HepG2 (cell line): ENCODE data around the gene OR6N1. TPM values are rescaled to one million over a fixed set of nuclear protein-coding genes. Genes with fewer than 3 reads are reported as not detected.

Source experiments
- ATAC-seq: fragments of 200-7000 bp; cut with Tn5 transposase; 3 replicates; pipeline ENCODE4 v1.9.1; 2020; ENCODE audit warnings: mild to moderate bottlenecking, moderate library complexity
- BruUV-seq: library from RNA; stranded (reverse); fragments of 400-500 nt; replicated peaks from 2 replicates; lab custom pipeline; 2021; lab: Mats Ljungman, UMichigan
- CTCF ChIA-PET: fragments of 300-600 bp; formaldehyde crosslinking; extraction: SDS; loops from one replicate; lab custom pipeline; 2021; ENCODE audit warnings: low total read pairs, inconsistent platforms, low intra/inter-chr PET ratio; lab: Yijun Ruan, JAX
- POLR2A ChIA-PET: fragments of 350-600 bp; sonication (Branson Sonifier 250); formaldehyde crosslinking; loops from one replicate; lab custom pipeline; 2020; ENCODE audit warnings: antibody characterized with exemption, inconsistent platforms; lab: Yijun Ruan, JAX
- DNase-seq: peaks from one replicate; pipeline ENCODE4 v3.0.0-alpha.2; 2015; ENCODE audit warnings: low spot score
- FAIRE-seq: peaks from 3 replicates; lab custom pipeline; 2011; peaks lifted over from hg19 to GRCh38; lab: Jason Lieb, UNC
- H2AFZ ChIP-seq: one replicate; pipeline ENCODE4 v1.6.1; 2011; ENCODE audit warnings: low read length, inconsistent platforms
- H3K27ac ChIP-seq: fragments of 300-600 bp; 3 replicates; pipeline ENCODE4 v1.8.0; 2011; ENCODE audit warnings: mixed run types, mild to moderate bottlenecking, mixed read lengths, low read length, inconsistent platforms; ENCODE audit not compliant: insufficient read depth; ENCODE audit errors: extremely low read length
- H3K27me3 ChIP-seq, 2 experiments: fragments of 200-600 bp in 1 of 2; 2 replicates in 1 of 2; 3 replicates in 1 of 2; pipeline versions ENCODE4 v1.6.0 to v1.8.0; 2011; ENCODE audit warnings: low read length in 2 of 2, mild to moderate bottlenecking in 2 of 2, moderate library complexity in 2 of 2, inconsistent platforms in 1 of 2; ENCODE audit not compliant: insufficient read depth in 2 of 2, control insufficient read depth in 1 of 2
- H3K36me3 ChIP-seq, 2 experiments: fragments of 200-600 bp in 1 of 2; replicated peaks in 1 of 2; 2 replicates in 1 of 2; 3 replicates in 1 of 2; pipeline versions ENCODE4 v1.5.1 to v1.8.0; 2011; ENCODE audit warnings: low read length in 2 of 2, inconsistent platforms in 1 of 2; ENCODE audit not compliant: insufficient read depth in 2 of 2, control insufficient read depth in 1 of 2
- H3K4me1 ChIP-seq: 2 replicates; pipeline ENCODE4 v1.5.1; 2012; ENCODE audit warnings: low read length, inconsistent platforms; ENCODE audit not compliant: insufficient read depth
- H3K4me2 ChIP-seq: 2 replicates; pipeline ENCODE4 v1.6.0; 2011; ENCODE audit warnings: low read depth, low read length, inconsistent platforms
- H3K4me3 ChIP-seq, 3 experiments: fragments of 200-600 bp in 1 of 3; sonication (generic), shearing (Covaris generic) in 1 of 3; replicated peaks in 1 of 3; 2 replicates each; pipeline ENCODE4 v1.5.1; 2011 to 2016; ENCODE audit warnings: low read length in 3 of 3, inconsistent platforms in 2 of 3, low read depth in 2 of 3, mild to moderate bottlenecking in 2 of 3, control low read depth in 1 of 3, mixed read lengths in 1 of 3; ENCODE audit not compliant: insufficient read depth in 1 of 3
- H3K79me2 ChIP-seq: one replicate; pipeline ENCODE4 v1.6.1; 2011; ENCODE audit warnings: low read length, inconsistent platforms; ENCODE audit not compliant: insufficient read depth
- H3K9ac ChIP-seq: 2 replicates; pipeline ENCODE4 v1.6.0; 2011; ENCODE audit warnings: mild to moderate bottlenecking, low read depth, low read length, inconsistent platforms; ENCODE audit not compliant: insufficient read depth
- H3K9me3 ChIP-seq: 2 replicates; pipeline ENCODE4 v1.5.1; 2012; ENCODE audit warnings: mild to moderate bottlenecking, low read length
- H4K20me1 ChIP-seq: 2 replicates; pipeline ENCODE4 v1.6.0; 2011; ENCODE audit warnings: inconsistent platforms, mild to moderate bottlenecking, low read length, moderate library complexity; ENCODE audit not compliant: insufficient read depth
- GTF2F1 ChIP-seq: fragments of 150-350 bp; IDR thresholded peaks from 2 replicates; pipeline ENCODE4 v1.6.1; 2014; ENCODE audit warnings: low read length
- whole genome bisulfite sequencing: methylation state at CpG from one replicate; pipeline ENCODE4 v1.1.6; 2017; ENCODE audit warnings: low lambda C conversion rate; 5-methylcytosine and 5-hydroxymethylcytosine counted together
- in situ Hi-C: cut with HindIII; loops from 2 replicates; pipeline ENCODE4 v1.10.0; 2017; ENCODE audit warnings: low pct_unique_long_range_greater_than_20kb; ENCODE audit not compliant: extremely low pct_ligation_motif_present
- intact Hi-C: fragments of 100-400 bp; cut with micrococcal nuclease; formaldehyde crosslinking; loops from one replicate; pipeline ENCODE4 v1.10.0; 2022; ENCODE audit not compliant: unreplicated experiment
- polyA plus RNA-seq, 8 experiments: library from polyadenylated mRNA; depleted of rRNA in 3 of 8; stranded (reverse) in 7 of 8; unstranded in 1 of 8; fragments of >200 nt; fragmentation: Illumina TruSeq in 4 of 8; extraction: Trizol in 4 of 8; gene quantifications; 2 replicates each; pipeline versions ENCODE4 v1.2.1 to v1.2.3, GENCODE V29; 2011 to 2016; ENCODE audit warnings: low read depth in 4 of 8, missing spikeins in 1 of 8, mixed read lengths in 1 of 8; ENCODE audit not compliant: insufficient read depth in 1 of 8
- total RNA-seq, 5 experiments: library from RNA; depleted of rRNA; stranded (reverse); fragments of >200 nt; fragmentation: Illumina TruSeq; extraction: Trizol; gene quantifications; 2 replicates each; pipeline ENCODE4 v1.2.3, GENCODE V29; 2016; ENCODE audit warnings: low read depth in 1 of 5
- TF ChIP-seq, protein P1 (sequence below): sonication (generic); formaldehyde crosslinking; IDR thresholded peaks from one replicate; pipeline ENCODE4 v1.5.1; 2020; ENCODE audit warnings: mild to moderate bottlenecking, missing genetic modification reagents; ENCODE audit errors: not compliant biosample characterization
- TF ChIP-seq, protein P2 (sequence below), 2 experiments: sonication (generic) in 1 of 2; formaldehyde crosslinking in 1 of 2; IDR thresholded peaks; 2 replicates each; pipeline versions ENCODE4 v1.6.1 to v1.9.0; 2014 to 2022; ENCODE audit warnings: antibody characterized with exemption in 1 of 2, borderline replicate concordance in 1 of 2, inconsistent platforms in 1 of 2, low read depth in 1 of 2, missing genetic modification reagents in 1 of 2

OR6N1 gene
- total and polyA plus RNA-seq, 2 of the 13 experiments (the other 11 are each of a cell fraction or from before 2014, with no cell fraction given), result not detected

DNA sequence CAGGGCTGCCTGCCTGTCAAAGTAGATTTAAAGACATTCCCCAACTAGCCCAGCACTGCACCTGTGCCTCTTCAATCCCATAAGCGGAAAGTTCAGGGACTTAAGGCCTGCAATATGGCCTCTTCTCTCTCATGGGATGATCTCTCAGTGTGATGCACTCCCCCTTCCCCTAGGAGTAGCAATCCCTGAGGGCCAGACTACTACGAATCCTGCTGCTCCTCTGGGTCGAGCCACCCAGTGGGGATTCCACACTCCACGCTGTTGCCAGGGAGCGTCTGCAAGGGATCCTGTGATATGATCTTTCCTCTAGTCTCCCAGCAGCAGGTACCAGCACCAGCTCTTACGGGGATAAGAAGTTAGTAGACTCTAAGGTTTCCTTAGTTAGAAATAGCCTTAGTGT lies 22.3 kb upstream of the OR6N1 start:
- BruUV-seq, result no TSS peak
- Histone ChIP-seq H3K36me3 (no peaks in the 10 kb centered on the region), H3K27ac (no peak overlapping the region), H3K4me2 (no peak overlapping the region), H3K9ac (no peak overlapping the region), H3K9me3 (peaks cover 28% of the 10 kb centered on the region), H3K4me1 (no peaks in the 10 kb centered on the region), H3K4me3 (no peak overlapping the region), H4K20me1 (no peaks in the 10 kb centered on the region), H3K79me2 (no peaks in the 10 kb centered on the region), H2AFZ (no peak overlapping the region), H3K27me3 (no peaks in the 10 kb centered on the region)
- intact Hi-C loops, result no loop called here
- DNase-seq, result no peak
- 0% methylated on average over 3 of the region's 6 CpGs for WGBS
- no peak for ATAC-seq
- POLR2A ChIA-PET, result no interaction called here
- CTCF ChIA-PET, result no interaction called here
- FAIRE-seq, result no peak
- in situ Hi-C loops, result no loop called here
- TF ChIP-seq GTF2F1, result no peak

DNA sequence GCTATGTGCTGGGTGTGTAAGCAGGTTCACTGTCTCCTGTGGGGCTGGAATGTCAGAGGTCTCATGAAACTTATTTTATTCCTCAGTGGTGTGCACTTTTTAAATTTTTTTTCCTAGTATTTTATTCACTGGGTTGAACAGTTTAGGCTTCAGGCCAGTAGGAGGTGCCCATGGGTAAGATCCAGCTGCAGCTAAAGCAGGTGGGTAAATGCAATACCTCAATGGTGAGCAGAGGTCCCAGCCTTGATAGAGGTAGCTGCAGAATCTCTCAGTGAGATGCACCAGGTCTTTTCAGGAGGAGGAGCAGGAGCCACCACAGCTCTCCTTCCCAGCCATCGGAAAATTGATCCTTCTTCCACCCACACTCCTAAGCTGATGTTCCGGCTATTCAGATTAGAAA lies 21.6 kb upstream of the OR6N1 start:
- Histone ChIP-seq H3K36me3 (no peaks in the 10 kb centered on the region), H3K27me3 (no peaks in the 10 kb centered on the region), H3K4me1 (no peaks in the 10 kb centered on the region), H3K4me2 (no peak overlapping the region), H3K79me2 (no peaks in the 10 kb centered on the region), H3K9me3 (peaks cover 33% of the 10 kb centered on the region), H3K9ac (no peak overlapping the region), H4K20me1 (no peaks in the 10 kb centered on the region), H3K27ac (no peak overlapping the region), H2AFZ (no peak overlapping the region), H3K4me3 (no peak overlapping the region)
- ATAC-seq, result no peak
- no TSS peak for BruUV-seq
- no peak for DNase-seq
- ChIA-PET POLR2A (no interaction called here), CTCF (no interaction called here)
- intact Hi-C loops (no loop called here), in situ Hi-C loops (no loop called here)
- WGBS, result 38% methylated on average over 2 of the region's 2 CpGs
- no peak for FAIRE-seq
- TF ChIP-seq, protein P1, sequence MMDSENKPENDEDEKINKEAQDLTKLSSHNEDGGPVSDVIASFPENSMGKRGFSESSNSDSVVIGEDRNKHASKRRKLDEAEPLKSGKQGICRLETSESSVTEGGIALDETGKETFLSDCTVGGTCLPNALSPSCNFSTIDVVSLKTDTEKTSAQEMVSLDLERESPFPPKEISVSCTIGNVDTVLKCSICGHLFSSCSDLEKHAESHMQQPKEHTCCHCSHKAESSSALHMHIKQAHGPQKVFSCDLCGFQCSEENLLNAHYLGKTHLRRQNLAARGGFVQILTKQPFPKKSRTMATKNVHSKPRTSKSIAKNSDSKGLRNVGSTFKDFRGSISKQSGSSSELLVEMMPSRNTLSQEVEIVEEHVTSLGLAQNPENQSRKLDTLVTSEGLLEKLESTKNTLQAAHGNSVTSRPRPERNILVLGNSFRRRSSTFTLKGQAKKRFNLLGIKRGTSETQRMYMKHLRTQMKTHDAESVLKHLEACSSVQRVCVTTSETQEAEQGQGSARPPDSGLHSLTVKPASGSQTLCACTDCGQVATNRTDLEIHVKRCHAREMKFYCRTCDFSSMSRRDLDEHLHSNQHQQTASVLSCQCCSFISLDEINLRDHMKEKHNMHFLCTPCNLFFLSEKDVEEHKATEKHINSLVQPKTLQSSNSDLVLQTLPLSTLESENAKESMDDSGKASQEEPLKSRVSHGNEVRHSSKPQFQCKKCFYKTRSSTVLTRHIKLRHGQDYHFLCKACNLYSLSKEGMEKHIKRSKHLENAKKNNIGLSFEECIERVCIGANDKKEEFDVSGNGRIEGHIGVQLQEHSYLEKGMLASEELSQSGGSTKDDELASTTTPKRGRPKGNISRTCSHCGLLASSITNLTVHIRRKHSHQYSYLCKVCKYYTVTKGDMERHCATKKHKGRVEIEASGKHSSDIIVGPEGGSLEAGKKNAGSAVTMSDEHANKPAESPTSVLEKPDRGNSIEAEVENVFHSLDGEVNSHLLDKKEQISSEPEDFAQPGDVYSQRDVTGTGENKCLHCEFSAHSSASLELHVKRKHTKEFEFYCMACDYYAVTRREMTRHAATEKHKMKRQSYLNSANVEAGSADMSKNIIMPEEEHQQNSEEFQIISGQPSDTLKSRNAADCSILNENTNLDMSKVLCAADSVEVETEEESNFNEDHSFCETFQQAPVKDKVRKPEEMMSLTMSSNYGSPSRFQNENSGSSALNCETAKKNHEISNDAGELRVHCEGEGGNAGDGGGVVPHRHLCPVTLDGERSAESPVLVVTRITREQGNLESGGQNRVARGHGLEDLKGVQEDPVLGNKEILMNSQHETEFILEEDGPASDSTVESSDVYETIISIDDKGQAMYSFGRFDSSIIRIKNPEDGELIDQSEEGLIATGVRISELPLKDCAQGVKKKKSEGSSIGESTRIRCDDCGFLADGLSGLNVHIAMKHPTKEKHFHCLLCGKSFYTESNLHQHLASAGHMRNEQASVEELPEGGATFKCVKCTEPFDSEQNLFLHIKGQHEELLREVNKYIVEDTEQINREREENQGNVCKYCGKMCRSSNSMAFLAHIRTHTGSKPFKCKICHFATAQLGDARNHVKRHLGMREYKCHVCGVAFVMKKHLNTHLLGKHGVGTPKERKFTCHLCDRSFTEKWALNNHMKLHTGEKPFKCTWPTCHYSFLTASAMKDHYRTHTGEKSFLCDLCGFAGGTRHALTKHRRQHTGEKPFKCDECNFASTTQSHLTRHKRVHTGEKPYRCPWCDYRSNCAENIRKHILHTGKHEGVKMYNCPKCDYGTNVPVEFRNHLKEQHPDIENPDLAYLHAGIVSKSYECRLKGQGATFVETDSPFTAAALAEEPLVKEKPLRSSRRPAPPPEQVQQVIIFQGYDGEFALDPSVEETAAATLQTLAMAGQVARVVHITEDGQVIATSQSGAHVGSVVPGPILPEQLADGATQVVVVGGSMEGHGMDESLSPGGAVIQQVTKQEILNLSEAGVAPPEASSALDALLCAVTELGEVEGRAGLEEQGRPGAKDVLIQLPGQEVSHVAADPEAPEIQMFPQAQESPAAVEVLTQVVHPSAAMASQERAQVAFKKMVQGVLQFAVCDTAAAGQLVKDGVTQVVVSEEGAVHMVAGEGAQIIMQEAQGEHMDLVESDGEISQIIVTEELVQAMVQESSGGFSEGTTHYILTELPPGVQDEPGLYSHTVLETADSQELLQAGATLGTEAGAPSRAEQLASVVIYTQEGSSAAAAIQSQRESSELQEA (CRISPR knock-in tag), result no peak
- TF ChIP-seq, protein P2, sequence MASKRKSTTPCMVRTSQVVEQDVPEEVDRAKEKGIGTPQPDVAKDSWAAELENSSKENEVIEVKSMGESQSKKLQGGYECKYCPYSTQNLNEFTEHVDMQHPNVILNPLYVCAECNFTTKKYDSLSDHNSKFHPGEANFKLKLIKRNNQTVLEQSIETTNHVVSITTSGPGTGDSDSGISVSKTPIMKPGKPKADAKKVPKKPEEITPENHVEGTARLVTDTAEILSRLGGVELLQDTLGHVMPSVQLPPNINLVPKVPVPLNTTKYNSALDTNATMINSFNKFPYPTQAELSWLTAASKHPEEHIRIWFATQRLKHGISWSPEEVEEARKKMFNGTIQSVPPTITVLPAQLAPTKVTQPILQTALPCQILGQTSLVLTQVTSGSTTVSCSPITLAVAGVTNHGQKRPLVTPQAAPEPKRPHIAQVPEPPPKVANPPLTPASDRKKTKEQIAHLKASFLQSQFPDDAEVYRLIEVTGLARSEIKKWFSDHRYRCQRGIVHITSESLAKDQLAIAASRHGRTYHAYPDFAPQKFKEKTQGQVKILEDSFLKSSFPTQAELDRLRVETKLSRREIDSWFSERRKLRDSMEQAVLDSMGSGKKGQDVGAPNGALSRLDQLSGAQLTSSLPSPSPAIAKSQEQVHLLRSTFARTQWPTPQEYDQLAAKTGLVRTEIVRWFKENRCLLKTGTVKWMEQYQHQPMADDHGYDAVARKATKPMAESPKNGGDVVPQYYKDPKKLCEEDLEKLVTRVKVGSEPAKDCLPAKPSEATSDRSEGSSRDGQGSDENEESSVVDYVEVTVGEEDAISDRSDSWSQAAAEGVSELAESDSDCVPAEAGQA (IDR thresholded peaks at IDR 0.05; ENCODE audit: low read depth), result no peak
- TF ChIP-seq, protein P2 (CRISPR knock-in tag; IDR thresholded peaks at IDR 0.05; ENCODE audit: borderline replicate concordance), result no peak
